Aorta (tissue), 5 donors: ENCODE measurements around the gene SHOX. TPM values are rescaled to one million over a fixed set of nuclear protein-coding genes. Genes with fewer than 3 reads are reported as not detected.

ENCODE experiments used
- ATAC-seq: fragments of 200-7000 bp; cut with Tn5 transposase; one replicate; pipeline ENCODE4 v1.9.1; 2022; ENCODE audit warnings: moderate library complexity; ENCODE audit not compliant: low FRiP score
- DNase-seq, 2 donors: peaks; one replicate each; pipeline ENCODE4 v3.0.0-alpha.2; 2020
- H3K27ac ChIP-seq, 2 donors: one replicate each; pipeline ENCODE4 v1.5.1; 2013; ENCODE audit warnings: low read length in 2 of 2, mild to moderate bottlenecking in 2 of 2, moderate library complexity in 2 of 2, control low read depth in 1 of 2, inconsistent platforms in 1 of 2, low read depth in 1 of 2
- H3K27me3 ChIP-seq, 2 donors: one replicate each; pipeline ENCODE4 v1.6.1; 2013; ENCODE audit warnings: control low read depth in 1 of 2, low read length in 1 of 2, mild to moderate bottlenecking in 1 of 2, moderate library complexity in 1 of 2; ENCODE audit not compliant: insufficient read depth in 2 of 2, control insufficient read depth in 1 of 2
- H3K36me3 ChIP-seq, 2 donors: one replicate each; pipeline ENCODE4 v1.6.1; 2013; ENCODE audit warnings: control low read depth in 1 of 2, low read length in 1 of 2, mild to moderate bottlenecking in 1 of 2; ENCODE audit not compliant: insufficient read depth in 2 of 2, control insufficient read depth in 1 of 2
- H3K4me1 ChIP-seq, 2 donors: one replicate each; pipeline ENCODE4 v1.6.1; 2013; ENCODE audit warnings: low read length in 2 of 2, control low read depth in 1 of 2, mild to moderate bottlenecking in 1 of 2, moderate library complexity in 1 of 2; ENCODE audit not compliant: insufficient read depth in 2 of 2, control insufficient read depth in 1 of 2
- H3K4me3 ChIP-seq, 2 donors: one replicate each; pipeline ENCODE4 v1.5.1; 2013; ENCODE audit warnings: low read length in 2 of 2, control low read depth in 1 of 2, mild to moderate bottlenecking in 1 of 2
- H3K9me3 ChIP-seq: one replicate; pipeline ENCODE4 v1.6.1; 2013; ENCODE audit warnings: mild to moderate bottlenecking, low read length; ENCODE audit not compliant: control insufficient read depth
- WGBS, 2 donors: extraction: QIAGEN DNeasy Blood & Tissue Kit; methylation state at CpG; one replicate each; pipeline ENCODE4 v1.1.7; 2013; 5-methylcytosine and 5-hydroxymethylcytosine counted together
- intact Hi-C, 2 donors: fragments of 100-400 bp; cut with DNase I; formaldehyde crosslinking; loops; one replicate each; pipeline versions ENCODE4 v1.14.2 to v1.15.0; 2022
- polyA plus RNA-seq, 2 donors: library from polyadenylated mRNA; stranded (reverse); fragments of 200-250 nt; gene quantifications; one replicate each; pipeline ENCODE4 v1.2.3, GENCODE V29; 2013
- total RNA-seq, 2 donors: library from RNA; stranded (reverse); fragmentation: NEBNext Ultra II Directional; extraction: Animal tissue kit (Norgen Biotek cat#: 25700); gene quantifications; one replicate each; pipeline ENCODE4 v1.2.1, GENCODE V29; 2021
- donor health status: healthy with polysubstance abuse.
- donor health status: Bipolar disorder and iron deficiency.
- donor health status: DM: no; HTN: no; CAD: no.
- donor health status: DM: no; HTN: no; CAD: no.
- donor health status: DM: yes; HTN: yes; CAD: no.

SHOX gene
- total and polyA plus RNA-seq, 4 donors, result 0.13 TPM; not detected in 3

DNA sequence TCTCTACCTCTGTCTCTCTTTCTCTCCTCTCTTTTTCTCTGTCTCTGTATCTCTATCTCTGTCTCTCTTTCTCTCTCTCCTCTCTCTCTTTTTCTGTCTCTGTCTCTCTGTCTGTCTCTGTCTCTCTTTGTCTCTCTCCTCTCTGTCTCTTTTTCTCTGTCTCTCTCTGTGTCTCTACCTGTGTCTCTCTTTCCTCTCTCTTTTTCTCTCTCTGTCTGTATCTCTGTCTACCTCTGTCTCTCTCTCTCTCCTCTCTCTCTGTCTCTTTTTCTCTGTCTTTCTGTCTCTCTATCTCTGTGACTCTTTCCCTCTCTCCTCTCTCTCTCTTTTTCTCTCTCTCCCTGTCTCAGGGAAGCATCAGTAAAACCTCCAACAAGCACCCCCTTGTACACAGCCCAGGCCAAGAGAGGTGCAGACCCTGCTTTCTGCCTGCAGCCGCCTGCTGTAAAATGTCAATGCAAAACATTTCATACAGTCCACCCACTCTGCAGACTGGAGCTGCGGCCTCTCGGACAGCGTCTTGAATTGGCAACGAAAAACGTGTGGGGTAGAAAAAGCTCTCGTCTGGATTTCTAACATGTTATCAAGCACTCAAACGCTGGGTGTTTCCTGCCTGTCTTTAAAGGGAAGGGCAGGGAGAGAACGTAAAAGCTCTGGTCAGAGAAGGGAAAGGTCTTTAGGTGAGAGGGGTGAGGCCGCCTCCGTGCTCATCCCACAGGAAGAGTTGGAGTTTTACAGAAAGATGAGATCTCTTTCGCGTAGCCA lies 3.7 kb upstream of the SHOX start:
- no peaks in the 10 kb centered on the region for H3K27me3 ChIP-seq
- 2 to 3% methylated on average over 13 of the region's 13 CpGs for WGBS, 2 donors

DNA sequence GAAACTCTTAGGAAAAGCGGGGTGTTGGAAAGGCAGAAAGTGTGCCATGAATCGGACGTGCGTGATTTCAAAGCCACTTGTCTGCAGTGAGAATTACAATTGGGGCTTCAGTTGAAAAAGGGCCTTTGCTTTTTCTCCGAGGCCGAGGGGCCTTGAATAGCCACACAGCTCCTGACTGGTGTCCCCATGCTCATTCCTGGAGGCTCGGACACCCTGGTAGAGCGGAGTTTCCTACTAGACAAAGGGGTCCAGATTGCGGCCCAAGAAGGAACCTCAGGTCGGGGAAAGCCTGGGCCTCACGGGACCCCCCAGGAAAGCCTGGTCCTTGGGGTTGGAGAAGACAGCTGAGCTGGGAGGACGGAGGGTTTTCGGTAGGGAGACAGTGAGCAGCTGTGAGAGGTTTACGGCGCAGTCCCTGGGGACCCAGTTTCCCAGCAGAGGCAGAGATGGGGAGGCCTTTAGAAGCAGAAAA lies 3.0 kb upstream of the SHOX start:
- no peaks in the 10 kb centered on the region for H3K9me3 ChIP-seq
- DNase-seq (peak in 1 of 2 donors; percentile 50), ATAC-seq (no peak)
- no peak overlapping the region for H3K4me3 ChIP-seq
- no peak overlapping the region for H3K27ac ChIP-seq
- H3K4me1 ChIP-seq, result no peaks in the 10 kb centered on the region
- intact Hi-C loops, result no loop called here
- no peaks in the 10 kb centered on the region for H3K27me3 ChIP-seq
- H3K36me3 ChIP-seq, result no peaks in the 10 kb centered on the region
- WGBS, 2 donors, result 8% methylated on average over 15 of the region's 15 CpGs

More for the DNA sequence above, 3.7 kb upstream of the SHOX start:
- Histone ChIP-seq H3K27ac (no peak overlapping the region), H3K9me3 (no peaks in the 10 kb centered on the region), H3K4me1 (no peaks in the 10 kb centered on the region), H3K4me3 (no peak overlapping the region), H3K36me3 (no peaks in the 10 kb centered on the region)
- no peak for ATAC-seq
- intact Hi-C loops, result no loop called here
- peak in 1 of 2 donors; percentile 19 for DNase-seq

DNA sequence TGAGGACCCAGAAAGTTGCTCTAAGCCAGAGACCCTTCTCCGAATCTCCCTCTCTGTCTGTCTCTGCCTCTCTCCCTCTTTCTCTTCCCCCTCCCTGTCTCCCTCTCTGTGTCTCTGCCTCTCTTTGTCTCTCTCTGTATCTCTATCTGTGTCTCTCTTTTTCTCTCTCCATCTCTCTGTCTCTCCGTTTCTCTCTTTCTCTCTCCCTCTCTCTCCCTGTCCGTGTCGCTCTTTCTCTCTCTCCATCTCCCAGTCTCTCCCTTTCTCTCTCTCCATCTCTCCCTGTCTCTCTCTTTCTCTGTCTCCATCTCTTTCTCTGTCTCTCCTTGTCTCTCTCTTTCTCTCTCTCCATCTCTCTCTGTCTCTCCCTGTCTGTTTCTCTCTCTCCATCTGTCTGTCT lies 2.6 kb upstream of the SHOX start:
- ATAC-seq, result no peak
- H3K27me3 ChIP-seq, result no peaks in the 10 kb centered on the region

DNA sequence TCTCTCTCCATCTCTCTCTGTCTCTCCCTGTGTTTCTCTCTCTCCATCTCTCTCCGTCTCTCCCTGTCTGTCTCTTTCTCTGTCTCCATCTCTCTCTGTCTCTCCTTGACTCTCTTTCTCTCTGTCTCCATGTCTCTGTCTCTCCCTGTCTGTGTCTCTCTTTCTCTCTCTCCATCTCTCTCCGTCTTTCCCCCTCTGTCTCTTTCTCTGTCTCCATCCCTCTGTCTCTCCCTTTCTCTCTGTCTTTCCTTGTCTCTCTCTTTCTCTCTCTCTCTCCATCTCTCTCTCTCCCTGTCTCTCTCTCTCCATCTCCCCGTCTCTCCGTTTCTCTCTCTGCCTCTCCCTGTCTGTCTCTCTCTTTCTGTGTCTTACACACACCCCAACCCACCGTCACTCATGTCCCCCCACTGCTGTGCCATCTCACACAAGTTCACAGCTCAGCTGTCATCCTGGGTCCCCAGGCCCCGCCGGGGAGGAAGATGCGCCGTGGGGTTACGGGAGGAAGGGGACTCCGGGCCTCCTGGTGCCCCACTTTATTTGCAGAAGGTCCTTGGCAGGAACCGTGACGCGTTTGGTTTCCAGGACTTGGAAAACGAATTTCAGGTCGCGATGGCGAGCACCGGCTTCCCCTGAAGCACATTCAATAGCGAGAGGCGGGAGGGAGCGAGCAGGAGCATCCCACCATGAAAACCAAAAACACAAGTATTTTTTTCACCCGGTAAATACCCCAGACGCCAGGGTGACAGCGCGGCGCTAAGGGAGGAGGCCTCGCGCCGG lies 1.2 kb upstream of the SHOX start:
- Histone ChIP-seq H3K9me3 (no peaks in the 10 kb centered on the region), H3K4me3 (no peak overlapping the region), H3K36me3 (no peaks in the 10 kb centered on the region), H3K4me1 (no peaks in the 10 kb centered on the region), H3K27me3 (no peaks in the 10 kb centered on the region), H3K27ac (no peak overlapping the region)
- peak in 1 of 2 donors; percentile 52 for DNase-seq
- no peak for ATAC-seq
- 3% methylated on average over 30 of the region's 30 CpGs for WGBS, 2 donors
- intact Hi-C loops, result no loop called here

More for the DNA sequence above, 2.6 kb upstream of the SHOX start:
- DNase-seq, result no peak
- 5 to 9% methylated on average over 4 of the region's 4 CpGs for WGBS, 2 donors
- H3K9me3 ChIP-seq, result no peaks in the 10 kb centered on the region
- no peak overlapping the region for H3K27ac ChIP-seq
- H3K4me3 ChIP-seq, result no peak overlapping the region
- intact Hi-C loops, result no loop called here
- H3K4me1 ChIP-seq, result no peaks in the 10 kb centered on the region
- no peaks in the 10 kb centered on the region for H3K36me3 ChIP-seq

DNA sequence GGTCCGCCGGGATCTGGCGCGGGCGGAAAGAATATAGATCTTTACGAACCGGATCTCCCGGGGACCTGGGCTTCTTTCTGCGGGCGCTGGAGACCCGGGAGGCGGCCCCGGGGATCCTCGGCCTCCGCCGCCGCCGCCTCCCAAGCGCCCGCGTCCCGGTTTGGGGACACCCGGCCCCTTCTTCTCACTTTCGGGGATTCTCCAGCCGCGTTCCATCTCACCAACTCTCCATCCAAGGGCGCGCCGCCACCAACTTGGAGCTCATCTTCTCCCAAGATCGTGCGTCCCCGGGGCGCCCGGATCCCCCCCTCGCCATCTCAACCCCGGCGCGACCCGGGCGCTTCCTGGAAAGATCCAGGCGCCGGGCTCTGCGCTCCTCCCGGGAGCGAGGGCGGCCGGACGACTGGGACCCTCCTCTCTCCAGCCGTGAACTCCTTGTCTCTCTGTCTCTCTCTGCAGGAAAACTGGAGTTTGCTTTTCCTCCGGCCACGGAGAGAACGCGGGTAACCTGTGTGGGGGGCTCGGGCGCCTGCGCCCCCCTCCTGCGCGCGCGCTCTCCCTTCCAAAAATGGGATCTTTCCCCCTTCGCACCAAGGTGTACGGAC lies 482 bp upstream of the SHOX start:
- Histone ChIP-seq H3K36me3 (no peaks in the 10 kb centered on the region), H3K4me1 (no peaks in the 10 kb centered on the region), H3K9me3 (no peaks in the 10 kb centered on the region), H3K4me3 (no peak overlapping the region), H3K27me3 (no peaks in the 10 kb centered on the region), H3K27ac (no peak overlapping the region)
- WGBS, 2 donors, result 1 to 2% methylated on average over 47 to 62 of the region's 62 CpGs
- ATAC-seq (no peak), DNase-seq (peak in 1 of 2 donors; percentile 57)
- intact Hi-C loops, result no loop called here

DNA sequence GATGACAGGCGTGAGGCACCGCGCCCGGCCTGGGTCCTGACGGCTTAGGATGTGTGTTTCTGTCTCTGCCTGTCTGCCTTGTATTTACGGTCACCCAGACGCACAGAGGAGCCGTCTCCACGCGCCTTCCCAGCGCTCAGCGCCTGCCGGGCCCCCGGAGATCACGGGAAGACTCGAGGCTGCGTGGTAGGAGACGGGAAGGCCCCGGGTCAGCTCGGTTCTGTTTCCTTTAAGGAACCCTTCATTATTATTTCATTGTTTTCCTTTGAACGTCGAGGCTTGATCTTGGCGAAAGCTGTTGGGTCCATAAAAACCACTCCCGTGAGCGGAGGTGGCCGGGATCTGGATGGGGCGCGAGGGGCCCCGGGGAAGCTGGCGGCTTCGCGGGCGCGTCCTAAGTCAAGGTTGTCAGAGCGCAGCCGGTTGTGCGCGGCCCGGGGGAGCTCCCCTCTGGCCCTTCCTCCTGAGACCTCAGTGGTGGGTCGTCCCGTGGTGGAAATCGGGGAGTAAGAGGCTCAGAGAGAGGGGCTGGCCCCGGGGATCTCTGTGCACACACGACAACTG lies 1.3 kb downstream of the SHOX start:
- H3K4me1 ChIP-seq, result no peaks in the 10 kb centered on the region
- 1% methylated on average over 44 of the region's 44 CpGs for WGBS, 2 donors
- ATAC-seq, result no peak
- intact Hi-C loops, result no loop called here
- no peak overlapping the region for H3K4me3 ChIP-seq
- H3K27ac ChIP-seq, result no peak overlapping the region
- no peaks in the 10 kb centered on the region for H3K36me3 ChIP-seq
- no peaks in the 10 kb centered on the region for H3K27me3 ChIP-seq
- H3K9me3 ChIP-seq, result no peaks in the 10 kb centered on the region
- DNase-seq, result peak in 1 of 2 donors; percentile 74

DNA sequence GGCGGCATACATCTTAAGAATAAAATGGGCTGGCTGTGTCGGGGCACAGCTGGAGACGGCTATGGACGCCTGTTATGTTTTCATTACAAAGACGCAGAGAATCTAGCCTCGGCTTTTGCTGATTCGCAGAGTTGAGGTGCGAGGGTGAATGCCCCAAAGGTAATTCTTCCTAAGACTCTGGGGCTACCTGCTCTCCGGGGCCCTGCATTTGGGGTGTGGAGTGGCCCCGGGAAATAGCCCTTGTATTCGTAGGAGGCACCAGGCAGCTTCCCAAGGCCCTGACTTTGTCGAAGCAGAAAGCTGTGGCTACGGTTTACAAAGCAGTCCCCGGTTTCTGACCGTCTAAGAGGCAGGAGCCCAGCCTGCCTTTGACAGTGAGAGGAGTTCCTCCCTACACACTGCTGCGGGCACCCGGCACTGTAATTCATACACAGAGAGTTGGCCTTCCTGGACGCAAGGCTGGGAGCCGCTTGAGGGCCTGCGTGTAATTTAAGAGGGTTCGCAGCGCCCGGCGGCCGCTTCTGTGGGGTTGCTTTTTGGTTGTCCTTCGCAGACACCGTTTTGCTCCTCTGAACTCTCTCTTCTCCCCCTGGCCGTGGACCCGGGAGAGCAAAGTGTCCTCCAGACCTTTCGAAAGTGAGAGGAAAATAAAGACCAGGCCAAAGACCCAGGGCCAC lies 1.9 kb downstream of the SHOX start:
- 1% methylated on average over 30 of the region's 30 CpGs for whole genome bisulfite sequencing, 2 donors
- no peaks in the 10 kb centered on the region for H3K4me1 ChIP-seq
- intact Hi-C loops, result no loop called here
- H3K9me3 ChIP-seq, result no peaks in the 10 kb centered on the region
- H3K27ac ChIP-seq, result no peak overlapping the region
- no peaks in the 10 kb centered on the region for H3K27me3 ChIP-seq
- ATAC-seq (no peak), DNase-seq (peak in 1 of 2 donors; percentile 61)
- no peak overlapping the region for H3K4me3 ChIP-seq
- no peaks in the 10 kb centered on the region for H3K36me3 ChIP-seq
